HG03066 (cell line): ENCODE measurements around the gene SIGLEC9.
"Not testable (repeated sequence)": the region's sequence is repeated elsewhere in the genome, so short reads cannot be mapped to it uniquely, and the experiment has no call there.

Experiments
- ATAC-seq: cut with Tn5 transposase; IDR thresholded peaks from one replicate; pipeline ENCODE4 v1.9.1; 2021; ENCODE audit warnings: low read depth; ENCODE audit not compliant: unreplicated experiment

The SIGLEC9 gene

GRCh38 chr19:51142809-51143475 is 18.2 kb downstream of the SIGLEC9 start:
- ATAC-seq, result not testable (repeated sequence)

GRCh38 chr19:51143486-51143885 is 18.8 kb downstream of the SIGLEC9 start:
- ATAC-seq, result no peak

- ATAC-seq, result no peak
These were observed 19.9 kb downstream of the SIGLEC9 start for GRCh38 chr19:51144482-51145045.

GRCh38 chr19:51145916-51146493 is 21.3 kb downstream of the SIGLEC9 start:
- ATAC-seq, result no peak

- ATAC-seq, result no peak
These were observed 22.0 kb downstream of the SIGLEC9 start for GRCh38 chr19:51146751-51147150.

GRCh38 chr19:51147663-51148062 is 23.0 kb downstream of the SIGLEC9 start:
- no peak for ATAC-seq

- no peak for ATAC-seq
These were observed 23.9 kb downstream of the SIGLEC9 start for GRCh38 chr19:51148580-51148979.

GRCh38 chr19:51150627-51151026 is 25.9 kb downstream of the SIGLEC9 start:
- no peak for ATAC-seq

GRCh38 chr19:51156710-51157109 is 32.0 kb downstream of the SIGLEC9 start:
- no peak for ATAC-seq

- ATAC-seq, result no peak
These were observed 32.6 kb downstream of the SIGLEC9 start for GRCh38 chr19:51157265-51157664.

- ATAC-seq, result no peak
These were observed 33.9 kb downstream of the SIGLEC9 start for GRCh38 chr19:51158474-51159129.

GRCh38 chr19:51159656-51160055 is 35.0 kb downstream of the SIGLEC9 start:
- ATAC-seq, result no peak

- ATAC-seq, result no peak
These were observed 36.6 kb downstream of the SIGLEC9 start for GRCh38 chr19:51161266-51161665.

GRCh38 chr19:51161867-51162496 is 37.3 kb downstream of the SIGLEC9 start:
- ATAC-seq, result no peak

- no peak for ATAC-seq
These were observed 38.6 kb downstream of the SIGLEC9 start for GRCh38 chr19:51163257-51163656.

- no peak for ATAC-seq
These were observed 39.5 kb downstream of the SIGLEC9 start for GRCh38 chr19:51164215-51164614.

- no peak for ATAC-seq
These were observed 42.3 kb downstream of the SIGLEC9 start for GRCh38 chr19:51166846-51167490.

- no peak for ATAC-seq
These were observed 44.0 kb downstream of the SIGLEC9 start for GRCh38 chr19:51168564-51169282.

- ATAC-seq, result not testable (repeated sequence)
These were observed 44.7 kb downstream of the SIGLEC9 start for GRCh38 chr19:51169283-51169918.

- no peak for ATAC-seq
These were observed 47.5 kb downstream of the SIGLEC9 start for GRCh38 chr19:51172223-51172622.
